Testis (tissue), 3 donors: ENCODE results near the gene CLPSL2. TPM values are rescaled to one million over a fixed set of nuclear protein-coding genes. Genes with fewer than 3 reads are reported as not detected.
A peak's percentile ranks its signal among the peaks of the same experiment; 100 is the strongest.
"Not testable (repeated sequence)": the region's sequence is repeated elsewhere in the genome, so short reads cannot be mapped to it uniquely, and the experiment has no call there.

Experiments
- DNase-seq: peaks from one replicate; pipeline ENCODE4 v3.0.0-alpha.2; 2019
- H3K27ac ChIP-seq, 2 donors: fragments of 200-600 bp; sonication (generic); one replicate each; pipeline ENCODE4 v1.5.1; 2019
- H3K27me3 ChIP-seq: fragments of 200-600 bp; sonication (generic); one replicate; pipeline ENCODE4 v1.5.1; 2019
- H3K36me3 ChIP-seq: fragments of 200-600 bp; sonication (generic); one replicate; pipeline ENCODE4 v1.5.1; 2017; ENCODE audit warnings: low read depth; ENCODE audit errors: missing control alignments
- H3K4me1 ChIP-seq: fragments of 200-600 bp; sonication (generic); one replicate; pipeline ENCODE4 v1.5.1; 2019
- H3K4me3 ChIP-seq, 2 donors: fragments of 200-600 bp; sonication (generic); one replicate each; pipeline ENCODE4 v1.5.1; 2017 to 2019
- H3K9me3 ChIP-seq: fragments of 200-600 bp; sonication (generic); one replicate; pipeline ENCODE4 v1.5.1; 2017
- CTCF ChIP-seq, 3 experiments: fragments of 450-650 bp in 2 of 3; fragments of 200-600 bp in 1 of 3; sonication (generic) in 1 of 3; IDR thresholded peaks; one replicate each; pipeline ENCODE4 v1.5.1; 2016 to 2019; ENCODE audit warnings: antibody characterized with exemption in 3 of 3, mild to moderate bottlenecking in 2 of 3, moderate library complexity in 1 of 3
- POLR2A ChIP-seq: fragments of 450-650 bp; IDR thresholded peaks from one replicate; pipeline ENCODE4 v1.6.1; 2017; ENCODE audit warnings: antibody characterized with exemption, mild to moderate bottlenecking, moderate library complexity
- WGBS, 2 donors: methylation state at CpG; one replicate each; pipeline ENCODE4 v1.1.5; 2018; 5-methylcytosine and 5-hydroxymethylcytosine counted together
- intact Hi-C: fragments of 100-400 bp; cut with DNase I; formaldehyde crosslinking; loops from one replicate; pipeline ENCODE4 v1.15.1; 2023; ENCODE audit warnings: low total_unique reads
- polyA plus RNA-seq: library from polyadenylated mRNA; stranded (reverse); fragments of 350-450 nt; fragmentation: Illumina TruSeq; extraction: RNeasy Lipid Tissue Mini Kit (QIAGEN cat#74804); gene quantifications from one replicate; pipeline ENCODE4 v1.2.3, GENCODE V29; 2014; ENCODE audit warnings: low read depth, low replicate concordance; ENCODE audit not compliant: insufficient read depth
- total RNA-seq, 2 donors: library from RNA; depleted of rRNA; stranded (reverse); fragments of >200 nt; gene quantifications; one replicate each; pipeline ENCODE4 v1.2.3, GENCODE V29; 2016

CLPSL2 gene
- total and polyA plus RNA-seq, 3 donors from 2014 or later, result not detected

DNA sequence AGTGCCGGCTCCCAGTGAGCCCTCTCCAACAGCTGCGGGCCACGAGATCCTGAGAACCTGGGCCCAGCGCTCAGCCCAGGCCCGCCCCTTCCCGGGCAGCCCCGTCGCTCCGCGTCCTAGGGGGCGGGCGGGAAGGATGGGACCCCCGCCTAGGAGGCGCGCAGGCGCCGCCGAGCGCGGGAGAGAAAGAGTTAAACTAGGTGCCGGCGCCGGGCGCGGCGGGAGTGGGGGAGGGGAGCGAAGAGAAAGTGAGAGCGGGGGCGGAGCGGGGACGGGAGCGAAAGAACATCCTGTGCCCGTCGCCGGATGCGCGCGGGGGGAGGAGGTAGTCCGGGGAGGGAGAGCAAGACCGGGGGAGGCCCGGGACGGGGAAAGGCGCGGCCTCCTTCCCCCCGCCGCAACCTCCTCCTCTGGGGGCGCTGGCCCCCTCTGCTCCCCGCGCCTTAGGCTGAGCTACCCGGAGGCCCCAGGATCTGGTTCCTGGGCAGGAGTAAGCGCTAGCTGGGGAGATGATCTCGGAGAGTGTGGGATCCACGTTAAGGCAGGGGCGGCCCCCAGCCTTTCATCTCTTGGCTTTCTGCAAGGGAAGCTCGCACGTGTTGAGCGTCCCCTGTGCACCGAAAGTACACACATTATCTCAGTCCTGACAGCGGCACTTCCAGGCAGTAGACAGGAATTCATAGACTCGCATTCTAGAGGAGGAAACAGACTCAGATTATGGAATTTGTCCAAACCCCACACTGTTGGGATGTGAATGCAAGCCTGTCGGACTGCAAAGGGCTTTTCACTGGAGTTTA is 44.5 kb upstream of the CLPSL2 start:
- Histone ChIP-seq H3K36me3 (no peaks in the 10 kb centered on the region), H3K27ac (peak overlapping the region; percentile 97 to 98), H3K4me3 (peak overlapping the region; percentile 53 to 72), H3K4me1 (peaks cover 76% of the 10 kb centered on the region), H3K27me3 (no peaks in the 10 kb centered on the region), H3K9me3 (no peaks in the 10 kb centered on the region)
- peak; percentile 96 for DNase-seq
- TF ChIP-seq POLR2A (no peak), CTCF (IDR thresholded peaks at IDR 0.05) (peak in 1 of 3 experiments; percentile 6)
- WGBS, 2 donors, result 0% methylated on average over 29 to 61 of the region's 61 CpGs
- intact Hi-C loops, result loop anchor here (5.0 kb wide), 1 partner anchor 145 kb away; no protein-coding TSS in a partner anchor

DNA sequence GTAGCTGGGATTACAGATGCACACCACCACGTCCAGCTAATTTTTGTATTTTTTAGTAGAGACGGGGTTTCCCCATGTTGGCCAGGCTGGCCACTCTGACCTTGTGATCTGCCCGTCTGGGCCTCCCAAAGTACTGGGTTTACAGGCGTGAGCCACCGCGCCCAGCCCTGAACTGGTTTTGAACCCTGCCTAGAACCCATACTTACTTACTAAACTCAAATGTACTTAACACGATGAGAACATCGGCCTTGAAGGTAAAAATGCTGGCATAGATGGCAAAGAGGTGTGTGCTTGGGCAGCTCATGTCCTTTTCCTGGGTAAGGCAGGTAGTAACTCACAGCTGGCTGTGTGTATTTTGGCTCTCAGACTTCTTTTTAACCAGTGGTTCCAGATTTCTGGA is 42.8 kb upstream of the CLPSL2 start:
- Histone ChIP-seq H3K27ac (peak overlapping the region; percentile 97 to 98), H3K4me1 (peaks cover 62% of the 10 kb centered on the region), H3K4me3 (no peak overlapping the region), H3K27me3 (no peaks in the 10 kb centered on the region), H3K9me3 (no peaks in the 10 kb centered on the region), H3K36me3 (no peaks in the 10 kb centered on the region)
- intact Hi-C loops, result loop anchor here (5.0 kb wide), 1 partner anchor 146 kb away; no protein-coding TSS in a partner anchor
- no peak for DNase-seq
- no peak for TF ChIP-seq POLR2A
- no peak for TF ChIP-seq CTCF (IDR thresholded peaks at IDR 0.05)
- WGBS, 2 donors, result 81% methylated on average over 8 of the region's 8 CpGs

GRCh38 chr6:35734319-35734718 is 42.1 kb upstream of the CLPSL2 start:
- peaks cover 55% of the 10 kb centered on the region for H3K4me1 ChIP-seq
- not testable (repeated sequence) for H3K27me3 ChIP-seq, H3K36me3 ChIP-seq, H3K9me3 ChIP-seq, H3K4me3 ChIP-seq, DNase-seq
- intact Hi-C loops, result loop anchor here (5.0 kb wide), 1 partner anchor 147 kb away; no protein-coding TSS in a partner anchor
- H3K27ac ChIP-seq, result peak overlapping the region in 1 of 2 donors; percentile 97
- 86 to 96% methylated on average over 12 of the region's 12 CpGs for WGBS, 2 donors

DNA sequence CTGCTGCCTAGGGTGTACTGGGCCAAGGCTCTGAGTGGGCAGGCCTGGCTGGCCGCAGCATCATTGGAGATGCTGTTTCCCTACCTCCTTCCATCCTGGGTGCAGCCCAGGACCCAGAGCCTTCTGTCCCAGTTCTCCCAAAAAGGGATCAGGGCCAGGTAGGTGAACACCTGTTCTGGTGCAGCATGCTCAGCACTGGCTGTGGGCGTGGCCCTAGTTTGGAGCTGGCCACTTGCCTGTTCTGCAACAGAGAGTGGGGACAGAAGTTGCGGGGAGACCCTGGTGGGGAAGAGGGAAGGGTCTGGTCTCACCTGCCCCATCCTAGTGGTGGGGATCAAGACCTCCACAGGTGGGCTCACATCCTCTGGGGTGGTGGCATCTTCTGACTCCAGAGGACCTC is 40.9 kb upstream of the CLPSL2 start:
- intact Hi-C loops, result loop anchor here (5.0 kb wide), 1 partner anchor 213 kb away; no protein-coding TSS in a partner anchor
- Histone ChIP-seq H3K4me3 (no peak overlapping the region), H3K9me3 (no peaks in the 10 kb centered on the region), H3K4me1 (peaks cover 47% of the 10 kb centered on the region), H3K36me3 (no peaks in the 10 kb centered on the region), H3K27me3 (no peaks in the 10 kb centered on the region), H3K27ac (no peak overlapping the region)
- DNase-seq, result no peak
- TF ChIP-seq POLR2A (no peak), CTCF (IDR thresholded peaks at IDR 0.05) (no peak)
- WGBS, 2 donors, result 80 to 87% methylated on average over 1 to 3 of the region's 3 CpGs

DNA sequence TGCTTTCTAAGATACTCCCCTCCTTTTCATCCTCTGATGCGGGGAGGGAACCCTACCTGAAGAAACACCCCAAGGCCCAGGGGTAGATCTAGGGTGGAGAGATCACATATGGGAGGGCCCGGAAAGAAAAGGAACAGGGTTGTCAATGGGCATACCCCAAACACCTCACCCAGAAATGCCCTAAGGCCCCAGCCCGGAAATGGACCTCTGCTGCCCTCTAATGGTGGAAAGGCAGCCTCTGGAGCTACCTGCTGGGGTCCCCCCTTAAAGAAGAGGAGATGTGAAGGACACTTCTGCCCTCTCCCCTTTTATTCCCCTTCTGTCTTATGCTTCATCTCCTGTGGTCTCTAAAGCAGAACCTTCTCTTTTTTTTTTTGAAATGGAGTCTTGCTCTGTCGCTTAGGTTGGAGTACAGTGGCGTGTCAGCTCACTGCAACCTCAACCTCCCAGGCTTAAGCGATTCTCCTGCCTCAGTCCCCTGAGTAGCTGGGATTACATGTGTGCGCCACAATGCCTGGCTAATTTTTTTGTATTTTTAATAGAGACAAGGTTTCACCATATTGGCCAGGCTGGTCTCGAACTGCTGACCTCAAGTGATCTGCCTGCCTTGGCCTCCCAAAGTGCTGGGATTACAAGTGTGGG is 40.0 kb upstream of the CLPSL2 start:
- intact Hi-C loops, result loop anchor here (5.0 kb wide), 1 partner anchor 214 kb away; no protein-coding TSS in a partner anchor
- Histone ChIP-seq H3K4me3 (no peak overlapping the region), H3K27me3 (no peaks in the 10 kb centered on the region), H3K4me1 (peaks cover 45% of the 10 kb centered on the region), H3K9me3 (no peaks in the 10 kb centered on the region), H3K27ac (no peak overlapping the region), H3K36me3 (no peaks in the 10 kb centered on the region)
- TF ChIP-seq CTCF (IDR thresholded peaks at IDR 0.05) (peak; percentile 80 to 87 (median 86)), POLR2A (no peak)
- 66 to 78% methylated on average over 7 to 8 of the region's 8 CpGs for WGBS, 2 donors
- DNase-seq, result peak; percentile 81
